HEK293 (cell line): ENCODE measurements around the gene NAV2.

Experiments
- AEBP2 ChIP-seq: fragments of 450-650 bp; formaldehyde crosslinking; IDR thresholded peaks from 2 replicates; pipeline ENCODE4 v1.5.1; 2016; ENCODE audit warnings: missing biosample characterization, missing genetic modification characterization, borderline replicate concordance
- BCL11B ChIP-seq: fragments of 450-650 bp; formaldehyde crosslinking; IDR thresholded peaks from 2 replicates; pipeline ENCODE4 v1.5.1; 2016; ENCODE audit warnings: low read depth, missing biosample characterization, missing genetic modification characterization
- FEZF1 ChIP-seq: fragments of 450-650 bp; formaldehyde crosslinking; IDR thresholded peaks from 2 replicates; pipeline ENCODE4 v1.5.1; 2016; ENCODE audit warnings: missing biosample characterization, missing genetic modification characterization
- KLF17 ChIP-seq: fragments of 450-650 bp; formaldehyde crosslinking; IDR thresholded peaks from 2 replicates; pipeline ENCODE4 v1.5.1; 2016; ENCODE audit warnings: missing biosample characterization, missing genetic modification characterization
- PATZ1 ChIP-seq: fragments of 450-650 bp; formaldehyde crosslinking; IDR thresholded peaks from 2 replicates; pipeline ENCODE4 v1.5.1; 2016; ENCODE audit warnings: missing biosample characterization, missing genetic modification characterization
- SP7 ChIP-seq: fragments of 450-650 bp; formaldehyde crosslinking; IDR thresholded peaks from 2 replicates; pipeline ENCODE4 v1.5.1; 2016; ENCODE audit warnings: missing biosample characterization, missing genetic modification characterization
- YY1 ChIP-seq: fragments of 450-650 bp; formaldehyde crosslinking; IDR thresholded peaks from 2 replicates; pipeline ENCODE4 v1.5.1; 2018; ENCODE audit warnings: missing biosample characterization, missing genetic modification characterization
- ZFP37 ChIP-seq: fragments of 450-650 bp; formaldehyde crosslinking; IDR thresholded peaks from 2 replicates; pipeline ENCODE4 v1.5.1; 2016; ENCODE audit warnings: missing biosample characterization, missing genetic modification characterization
- ZNF26 ChIP-seq: fragments of 450-650 bp; formaldehyde crosslinking; IDR thresholded peaks from 2 replicates; pipeline ENCODE4 v1.5.1; 2016; ENCODE audit warnings: missing biosample characterization, missing genetic modification characterization
- ZNF292 ChIP-seq: fragments of 450-650 bp; formaldehyde crosslinking; IDR thresholded peaks from 2 replicates; pipeline ENCODE4 v1.5.1; 2016; ENCODE audit warnings: low read depth, missing biosample characterization, missing genetic modification characterization, borderline replicate concordance
- ZNF324 ChIP-seq: fragments of 450-650 bp; formaldehyde crosslinking; IDR thresholded peaks from 2 replicates; pipeline ENCODE4 v1.5.1; 2016; ENCODE audit warnings: missing biosample characterization, missing genetic modification characterization
- ZNF560 ChIP-seq: fragments of 450-650 bp; formaldehyde crosslinking; IDR thresholded peaks from 2 replicates; pipeline ENCODE4 v1.5.1; 2017; ENCODE audit warnings: missing biosample characterization, missing genetic modification characterization, borderline replicate concordance
- ZNF585B ChIP-seq: fragments of 450-650 bp; formaldehyde crosslinking; IDR thresholded peaks from 2 replicates; pipeline ENCODE4 v1.5.1; 2016; ENCODE audit warnings: missing biosample characterization, missing genetic modification characterization
- ZNF658 ChIP-seq: fragments of 450-650 bp; formaldehyde crosslinking; IDR thresholded peaks from 2 replicates; pipeline ENCODE4; 2016; ENCODE audit warnings: missing biosample characterization, missing genetic modification characterization
- ZNF660 ChIP-seq: fragments of 450-650 bp; IDR thresholded peaks from 2 replicates; pipeline ENCODE4 v1.5.1; 2018; ENCODE audit warnings: missing biosample characterization, mild to moderate bottlenecking, missing genetic modification characterization
- ZNF707 ChIP-seq: fragments of 450-650 bp; formaldehyde crosslinking; IDR thresholded peaks from 2 replicates; pipeline ENCODE4 v1.5.1; 2016; ENCODE audit warnings: missing biosample characterization, missing genetic modification characterization
- TF ChIP-seq, protein P1 (sequence below): fragments of 450-650 bp; formaldehyde crosslinking; conservative IDR thresholded peaks from 2 replicates; pipeline ENCODE4 v1.5.1; 2016; ENCODE audit warnings: low read depth, missing biosample characterization, missing genetic modification characterization
- TF ChIP-seq, protein P2 (sequence below): fragments of 450-650 bp; formaldehyde crosslinking; IDR thresholded peaks from 2 replicates; pipeline ENCODE4 v1.5.1; 2016; ENCODE audit warnings: missing biosample characterization, missing genetic modification characterization
- TF ChIP-seq, protein P3 (sequence below): fragments of 450-650 bp; formaldehyde crosslinking; IDR thresholded peaks from 2 replicates; pipeline ENCODE4 v1.5.1; 2016; ENCODE audit warnings: missing biosample characterization, missing genetic modification characterization

NAV2 gene

DNA sequence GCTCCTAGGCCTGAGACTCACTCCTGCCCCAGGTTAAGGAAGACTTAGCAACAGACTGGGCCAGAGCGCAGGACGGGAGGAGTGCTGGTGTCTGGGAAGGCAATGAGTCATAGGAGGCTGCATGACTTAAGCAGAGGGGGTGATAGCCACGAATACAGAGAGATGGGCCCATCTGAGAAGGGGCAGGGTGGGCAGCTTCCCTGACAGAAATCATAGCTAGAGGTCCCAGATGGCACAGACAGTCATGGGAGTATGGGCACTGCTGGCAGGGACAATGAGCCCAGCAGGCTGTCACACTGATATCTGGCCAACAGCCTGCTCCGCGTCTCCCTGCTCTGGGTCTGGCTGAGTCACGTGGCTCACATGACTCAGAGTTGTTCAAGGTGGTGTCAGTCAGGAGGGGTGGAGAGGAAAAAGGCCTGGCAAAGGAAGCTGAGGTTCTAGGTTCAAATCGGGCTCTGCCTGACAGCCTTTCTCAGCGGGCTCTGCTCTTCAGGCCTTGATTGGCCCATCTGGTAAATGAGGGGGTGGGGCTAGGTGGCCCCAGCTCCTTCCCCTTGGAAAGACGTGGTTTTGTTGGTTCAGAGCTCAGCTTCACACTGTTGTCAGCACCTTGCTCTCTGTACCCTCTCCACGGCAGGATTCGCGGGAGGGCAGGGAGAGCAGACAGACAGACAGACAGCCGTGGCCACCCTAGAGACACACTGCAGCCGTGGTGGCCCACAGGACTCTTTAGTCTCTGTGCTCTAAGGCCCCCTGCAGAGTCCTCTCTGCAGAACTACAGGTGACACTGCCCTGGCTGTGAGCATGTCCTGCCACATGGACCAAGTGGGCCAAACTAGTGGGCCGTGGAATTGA, 399.9 kb downstream of the NAV2 start (continued):
- TF ChIP-seq PATZ1 (tag by site-specific recombination) (peak; percentile 89), ZNF292 (tag by site-specific recombination) (no peak), SP7 (peak; percentile 73), ZNF707 (tag by site-specific recombination) (no peak), ZNF560 (tag by site-specific recombination) (no peak), KLF17 (peak; percentile 38; the same call in 1 of the 2 replicates), BCL11B (no peak), ZNF324 (tag by site-specific recombination) (no peak; the same call in 1 of the 2 replicates), ZNF585B (tag by site-specific recombination) (no peak), ZNF660 (tag by site-specific recombination) (0 out of 2 replicates have a peak, but pooled peaks have one; percentile 34), FEZF1 (tag by site-specific recombination) (no peak), ZNF26 (no peak), ZNF658 (tag by site-specific recombination) (no peak), ZFP37 (tag by site-specific recombination) (0 out of 2 replicates have a peak, but pooled peaks have one; percentile 60), YY1 (tag by site-specific recombination) (no peak), AEBP2 (no peak)
- TF ChIP-seq, protein P1, sequence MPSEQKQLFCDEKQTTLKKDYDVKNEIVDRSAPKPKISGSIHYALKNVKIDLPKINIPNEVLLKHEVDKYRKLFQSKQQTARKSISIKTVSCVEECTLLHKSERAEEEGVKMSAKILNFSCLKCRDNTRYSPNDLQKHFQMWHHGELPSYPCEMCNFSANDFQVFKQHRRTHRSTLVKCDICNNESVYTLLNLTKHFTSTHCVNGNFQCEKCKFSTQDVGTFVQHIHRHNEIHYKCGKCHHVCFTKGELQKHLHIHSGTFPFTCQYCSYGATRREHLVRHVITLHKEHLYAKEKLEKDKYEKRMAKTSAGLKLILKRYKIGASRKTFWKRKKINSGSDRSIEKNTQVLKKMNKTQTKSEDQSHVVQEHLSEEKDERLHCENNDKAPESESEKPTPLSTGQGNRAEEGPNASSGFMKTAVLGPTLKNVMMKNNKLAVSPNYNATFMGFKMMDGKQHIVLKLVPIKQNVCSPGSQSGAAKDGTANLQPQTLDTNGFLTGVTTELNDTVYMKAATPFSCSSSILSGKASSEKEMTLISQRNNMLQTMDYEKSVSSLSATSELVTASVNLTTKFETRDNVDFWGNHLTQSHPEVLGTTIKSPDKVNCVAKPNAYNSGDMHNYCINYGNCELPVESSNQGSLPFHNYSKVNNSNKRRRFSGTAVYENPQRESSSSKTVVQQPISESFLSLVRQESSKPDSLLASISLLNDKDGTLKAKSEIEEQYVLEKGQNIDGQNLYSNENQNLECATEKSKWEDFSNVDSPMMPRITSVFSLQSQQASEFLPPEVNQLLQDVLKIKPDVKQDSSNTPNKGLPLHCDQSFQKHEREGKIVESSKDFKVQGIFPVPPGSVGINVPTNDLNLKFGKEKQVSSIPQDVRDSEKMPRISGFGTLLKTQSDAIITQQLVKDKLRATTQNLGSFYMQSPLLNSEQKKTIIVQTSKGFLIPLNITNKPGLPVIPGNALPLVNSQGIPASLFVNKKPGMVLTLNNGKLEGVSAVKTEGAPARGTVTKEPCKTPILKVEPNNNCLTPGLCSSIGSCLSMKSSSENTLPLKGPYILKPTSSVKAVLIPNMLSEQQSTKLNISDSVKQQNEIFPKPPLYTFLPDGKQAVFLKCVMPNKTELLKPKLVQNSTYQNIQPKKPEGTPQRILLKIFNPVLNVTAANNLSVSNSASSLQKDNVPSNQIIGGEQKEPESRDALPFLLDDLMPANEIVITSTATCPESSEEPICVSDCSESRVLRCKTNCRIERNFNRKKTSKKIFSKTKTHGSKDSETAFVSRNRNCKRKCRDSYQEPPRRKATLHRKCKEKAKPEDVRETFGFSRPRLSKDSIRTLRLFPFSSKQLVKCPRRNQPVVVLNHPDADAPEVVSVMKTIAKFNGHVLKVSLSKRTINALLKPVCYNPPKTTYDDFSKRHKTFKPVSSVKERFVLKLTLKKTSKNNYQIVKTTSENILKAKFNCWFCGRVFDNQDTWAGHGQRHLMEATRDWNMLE = 0 out of 2 replicates have a peak, but pooled peaks have one; percentile 29
- TF ChIP-seq, protein P2, sequence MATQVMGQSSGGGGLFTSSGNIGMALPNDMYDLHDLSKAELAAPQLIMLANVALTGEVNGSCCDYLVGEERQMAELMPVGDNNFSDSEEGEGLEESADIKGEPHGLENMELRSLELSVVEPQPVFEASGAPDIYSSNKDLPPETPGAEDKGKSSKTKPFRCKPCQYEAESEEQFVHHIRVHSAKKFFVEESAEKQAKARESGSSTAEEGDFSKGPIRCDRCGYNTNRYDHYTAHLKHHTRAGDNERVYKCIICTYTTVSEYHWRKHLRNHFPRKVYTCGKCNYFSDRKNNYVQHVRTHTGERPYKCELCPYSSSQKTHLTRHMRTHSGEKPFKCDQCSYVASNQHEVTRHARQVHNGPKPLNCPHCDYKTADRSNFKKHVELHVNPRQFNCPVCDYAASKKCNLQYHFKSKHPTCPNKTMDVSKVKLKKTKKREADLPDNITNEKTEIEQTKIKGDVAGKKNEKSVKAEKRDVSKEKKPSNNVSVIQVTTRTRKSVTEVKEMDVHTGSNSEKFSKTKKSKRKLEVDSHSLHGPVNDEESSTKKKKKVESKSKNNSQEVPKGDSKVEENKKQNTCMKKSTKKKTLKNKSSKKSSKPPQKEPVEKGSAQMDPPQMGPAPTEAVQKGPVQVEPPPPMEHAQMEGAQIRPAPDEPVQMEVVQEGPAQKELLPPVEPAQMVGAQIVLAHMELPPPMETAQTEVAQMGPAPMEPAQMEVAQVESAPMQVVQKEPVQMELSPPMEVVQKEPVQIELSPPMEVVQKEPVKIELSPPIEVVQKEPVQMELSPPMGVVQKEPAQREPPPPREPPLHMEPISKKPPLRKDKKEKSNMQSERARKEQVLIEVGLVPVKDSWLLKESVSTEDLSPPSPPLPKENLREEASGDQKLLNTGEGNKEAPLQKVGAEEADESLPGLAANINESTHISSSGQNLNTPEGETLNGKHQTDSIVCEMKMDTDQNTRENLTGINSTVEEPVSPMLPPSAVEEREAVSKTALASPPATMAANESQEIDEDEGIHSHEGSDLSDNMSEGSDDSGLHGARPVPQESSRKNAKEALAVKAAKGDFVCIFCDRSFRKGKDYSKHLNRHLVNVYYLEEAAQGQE (tag by site-specific recombination) = no peak
- TF ChIP-seq, protein P3, sequence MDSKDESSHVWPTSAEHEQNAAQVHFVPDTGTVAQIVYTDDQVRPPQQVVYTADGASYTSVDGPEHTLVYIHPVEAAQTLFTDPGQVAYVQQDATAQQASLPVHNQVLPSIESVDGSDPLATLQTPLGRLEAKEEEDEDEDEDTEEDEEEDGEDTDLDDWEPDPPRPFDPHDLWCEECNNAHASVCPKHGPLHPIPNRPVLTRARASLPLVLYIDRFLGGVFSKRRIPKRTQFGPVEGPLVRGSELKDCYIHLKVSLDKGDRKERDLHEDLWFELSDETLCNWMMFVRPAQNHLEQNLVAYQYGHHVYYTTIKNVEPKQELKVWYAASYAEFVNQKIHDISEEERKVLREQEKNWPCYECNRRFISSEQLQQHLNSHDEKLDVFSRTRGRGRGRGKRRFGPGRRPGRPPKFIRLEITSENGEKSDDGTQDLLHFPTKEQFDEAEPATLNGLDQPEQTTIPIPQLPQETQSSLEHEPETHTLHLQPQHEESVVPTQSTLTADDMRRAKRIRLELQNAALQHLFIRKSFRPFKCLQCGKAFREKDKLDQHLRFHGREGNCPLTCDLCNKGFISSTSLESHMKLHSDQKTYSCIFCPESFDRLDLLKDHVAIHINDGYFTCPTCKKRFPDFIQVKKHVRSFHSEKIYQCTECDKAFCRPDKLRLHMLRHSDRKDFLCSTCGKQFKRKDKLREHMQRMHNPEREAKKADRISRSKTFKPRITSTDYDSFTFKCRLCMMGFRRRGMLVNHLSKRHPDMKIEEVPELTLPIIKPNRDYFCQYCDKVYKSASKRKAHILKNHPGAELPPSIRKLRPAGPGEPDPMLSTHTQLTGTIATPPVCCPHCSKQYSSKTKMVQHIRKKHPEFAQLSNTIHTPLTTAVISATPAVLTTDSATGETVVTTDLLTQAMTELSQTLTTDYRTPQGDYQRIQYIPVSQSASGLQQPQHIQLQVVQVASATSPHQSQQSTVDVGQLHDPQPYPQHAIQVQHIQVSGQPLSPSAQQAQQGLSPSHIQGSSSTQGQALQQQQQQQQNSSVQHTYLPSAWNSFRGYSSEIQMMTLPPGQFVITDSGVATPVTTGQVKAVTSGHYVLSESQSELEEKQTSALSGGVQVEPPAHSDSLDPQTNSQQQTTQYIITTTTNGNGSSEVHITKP (tag by site-specific recombination) = peak; percentile 92
